Progenitor cell of endocrine pancreas (in vitro differentiated cells): ENCODE measurements around the gene CCL19. TPM values are rescaled to one million over a fixed set of nuclear protein-coding genes. Genes with fewer than 3 reads are reported as not detected.
"Not testable (repeated sequence)": the region's sequence is repeated elsewhere in the genome, so short reads cannot be mapped to it uniquely, and the experiment has no call there.

Experiments
- DNase-seq: peaks from one replicate; pipeline ENCODE4 v3.0.0; 2021; ENCODE audit warnings: low spot score; ENCODE audit not compliant: unreplicated experiment
- H3K27ac Mint-ChIP-seq: 2 replicates; pipeline ENCODE4 v1.8.0; 2021; ENCODE audit warnings: mild to moderate bottlenecking, moderate library complexity, mixed read lengths
- H3K27me3 Mint-ChIP-seq: 2 replicates; pipeline ENCODE4 v1.8.0; 2021; ENCODE audit warnings: mixed read lengths
- H3K36me3 Mint-ChIP-seq: 2 replicates; pipeline ENCODE4 v1.8.0; 2022; ENCODE audit warnings: mixed read lengths; ENCODE audit not compliant: insufficient read depth
- H3K4me1 Mint-ChIP-seq: 2 replicates; pipeline ENCODE4 v1.8.0; 2021; ENCODE audit warnings: low read depth, mixed read lengths
- H3K4me3 Mint-ChIP-seq: 2 replicates; pipeline ENCODE4 v1.8.0; 2021; ENCODE audit warnings: low read depth, mild to moderate bottlenecking, moderate library complexity, mixed read lengths
- H3K9me3 Mint-ChIP-seq: 2 replicates; pipeline ENCODE4 v1.8.0; 2021; ENCODE audit warnings: low read depth, mixed read lengths
- long read RNA-seq: library from polyadenylated mRNA; unstranded; transcript quantifications from one replicate; pipeline ENCODE4 v2.0.0, GENCODE V29; 2020
- total RNA-seq: library from RNA; stranded (reverse); gene quantifications from 2 replicates; pipeline ENCODE4 v1.2.1, GENCODE V29; 2021
- TF ChIP-seq, protein P1 (sequence below): fragments of 200-600 bp; sonication (generic); IDR thresholded peaks from one replicate; pipeline ENCODE4 v1.5.0; 2021; ENCODE audit warnings: antibody characterized with exemption, mild to moderate bottlenecking; ENCODE audit not compliant: unreplicated experiment

Gene CCL19
- 0.53 TPM in 1 of 2 replicates, not detected in the other for total RNA-seq
- long read RNA-seq, result 0 reads

DNA sequence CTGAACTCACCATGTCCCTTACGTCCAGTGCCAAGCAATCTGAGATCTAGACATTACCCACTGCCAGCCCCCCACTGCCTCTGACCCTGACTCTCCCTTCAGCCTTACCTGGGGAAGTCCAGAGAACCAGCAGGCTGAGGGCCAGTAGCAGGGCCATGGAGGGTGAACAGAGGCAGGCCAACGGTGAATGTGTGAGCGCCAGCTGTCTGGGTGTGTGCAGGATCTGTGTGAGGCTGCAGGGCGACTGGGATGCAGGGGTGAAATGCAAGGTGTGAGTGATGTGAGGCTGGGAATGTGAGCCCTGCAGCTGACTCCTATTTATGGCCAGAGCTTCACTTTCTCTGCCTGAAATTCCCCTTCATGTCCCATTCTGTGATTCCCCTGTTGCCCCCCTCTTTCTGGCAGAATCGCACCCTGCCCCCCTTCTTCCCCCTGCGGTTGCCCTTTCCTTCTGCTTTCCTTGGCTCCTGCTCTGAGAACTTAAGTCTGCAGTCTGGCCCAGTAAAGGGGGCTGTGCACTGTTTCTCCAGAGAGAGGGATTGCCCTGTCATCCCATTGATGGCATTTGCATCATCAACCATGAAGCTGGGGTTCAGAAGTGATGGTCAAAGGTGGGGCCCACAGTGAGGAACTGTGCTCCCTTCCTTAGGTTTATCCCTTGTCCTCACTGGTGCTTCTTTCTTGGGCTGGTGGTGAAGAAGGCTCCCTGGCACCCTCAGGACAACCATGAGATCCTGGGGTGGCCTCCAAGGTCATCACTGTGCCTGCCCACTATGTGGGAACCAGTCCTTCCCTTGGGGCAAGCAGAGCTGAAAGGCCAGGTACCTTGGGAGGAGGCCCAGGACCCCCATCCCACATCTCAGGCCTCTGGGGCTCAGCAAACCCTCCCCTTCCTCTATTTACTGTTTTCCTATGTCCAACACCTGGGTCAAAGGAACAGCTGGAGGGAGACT, at the start of gene CCL19:
CCL19 (minus strand) TSS at position 294 of the 953 bp plus-strand sequence; CDS start at position 157, 137 bp downstream.
- DNase-seq, result no peak
- Mint-ChIP-seq H3K27me3 (no peaks in the 10 kb centered on the region), H3K4me1 (peaks cover 18% of the 10 kb centered on the region), H3K36me3 (no peaks in the 10 kb centered on the region), H3K4me3 (no peak within 1 kb of the TSS), H3K27ac (no peak within 1 kb of the TSS), H3K9me3 (no peaks in the 10 kb centered on the region)
- TF ChIP-seq, protein P1, sequence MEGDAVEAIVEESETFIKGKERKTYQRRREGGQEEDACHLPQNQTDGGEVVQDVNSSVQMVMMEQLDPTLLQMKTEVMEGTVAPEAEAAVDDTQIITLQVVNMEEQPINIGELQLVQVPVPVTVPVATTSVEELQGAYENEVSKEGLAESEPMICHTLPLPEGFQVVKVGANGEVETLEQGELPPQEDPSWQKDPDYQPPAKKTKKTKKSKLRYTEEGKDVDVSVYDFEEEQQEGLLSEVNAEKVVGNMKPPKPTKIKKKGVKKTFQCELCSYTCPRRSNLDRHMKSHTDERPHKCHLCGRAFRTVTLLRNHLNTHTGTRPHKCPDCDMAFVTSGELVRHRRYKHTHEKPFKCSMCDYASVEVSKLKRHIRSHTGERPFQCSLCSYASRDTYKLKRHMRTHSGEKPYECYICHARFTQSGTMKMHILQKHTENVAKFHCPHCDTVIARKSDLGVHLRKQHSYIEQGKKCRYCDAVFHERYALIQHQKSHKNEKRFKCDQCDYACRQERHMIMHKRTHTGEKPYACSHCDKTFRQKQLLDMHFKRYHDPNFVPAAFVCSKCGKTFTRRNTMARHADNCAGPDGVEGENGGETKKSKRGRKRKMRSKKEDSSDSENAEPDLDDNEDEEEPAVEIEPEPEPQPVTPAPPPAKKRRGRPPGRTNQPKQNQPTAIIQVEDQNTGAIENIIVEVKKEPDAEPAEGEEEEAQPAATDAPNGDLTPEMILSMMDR, result no peak

DNA sequence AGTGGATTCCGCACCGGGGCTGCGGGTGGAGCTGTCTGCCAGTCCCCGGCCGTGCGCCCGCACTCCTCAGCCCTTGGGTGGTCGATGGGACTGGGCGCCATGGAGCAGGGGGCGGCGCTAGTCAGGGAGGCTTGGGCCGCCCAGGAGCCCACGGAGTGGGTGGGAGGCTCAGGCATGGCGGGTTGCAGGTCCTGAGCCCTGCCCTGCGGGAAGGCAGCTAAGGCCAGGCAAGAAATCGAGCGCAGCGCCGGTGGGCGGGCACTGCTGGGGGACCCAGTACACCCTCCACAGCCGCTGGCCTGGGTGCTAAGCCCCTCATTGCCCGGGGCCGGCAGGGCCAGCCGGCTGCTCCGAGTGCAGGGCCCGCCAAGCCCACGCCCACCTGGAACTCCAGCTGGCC, 49.1 kb upstream of the CCL19 start:
- not testable (repeated sequence) for H3K4me1 Mint-ChIP-seq, H3K4me3 Mint-ChIP-seq, H3K27me3 Mint-ChIP-seq, H3K9me3 Mint-ChIP-seq, H3K36me3 Mint-ChIP-seq, DNase-seq, H3K27ac Mint-ChIP-seq

GRCh38 chr9:34737677-34738260, 46.7 kb upstream of the CCL19 start:
- H3K27me3 Mint-ChIP-seq, result peaks cover 6% of the 10 kb centered on the region
- DNase-seq, result no peak
- peaks cover 3% of the 10 kb centered on the region for H3K9me3 Mint-ChIP-seq
- H3K36me3 Mint-ChIP-seq, result no peaks in the 10 kb centered on the region
- no peaks in the 10 kb centered on the region for H3K4me1 Mint-ChIP-seq
- H3K27ac Mint-ChIP-seq, result no peak overlapping the region
- no peak overlapping the region for H3K4me3 Mint-ChIP-seq
- TF ChIP-seq, protein P1, result no peak

- Mint-ChIP-seq H3K36me3 (no peaks in the 10 kb centered on the region), H3K4me3 (no peak overlapping the region), H3K9me3 (peaks cover 3% of the 10 kb centered on the region), H3K27me3 (peaks cover 6% of the 10 kb centered on the region), H3K4me1 (no peaks in the 10 kb centered on the region), H3K27ac (no peak overlapping the region)
- no peak for DNase-seq
- TF ChIP-seq, protein P1, result no peak
Measured at GRCh38 chr9:34734720-34735119, 43.6 kb upstream of the CCL19 start.

- H3K36me3 Mint-ChIP-seq, result no peaks in the 10 kb centered on the region
- DNase-seq, result no peak
- H3K27me3 Mint-ChIP-seq, result peaks cover 6% of the 10 kb centered on the region
- TF ChIP-seq, protein P1, result no peak
- H3K27ac Mint-ChIP-seq, result no peak overlapping the region
- H3K9me3 Mint-ChIP-seq, result no peaks in the 10 kb centered on the region
- no peaks in the 10 kb centered on the region for H3K4me1 Mint-ChIP-seq
- no peak overlapping the region for H3K4me3 Mint-ChIP-seq
Measured at GRCh38 chr9:34732886-34733285, 41.8 kb upstream of the CCL19 start.
